Right atrium auricular region (tissue), 2 donors: ENCODE data around the gene RPL31. TPM values are rescaled to one million over a fixed set of nuclear protein-coding genes. Genes with fewer than 3 reads are reported as not detected.

Experiments
- DNase-seq: peaks from one replicate; pipeline ENCODE4 v3.0.0-alpha.2; 2019; ENCODE audit warnings: low spot score
- H3K27ac ChIP-seq, 2 donors: fragments of 200-600 bp; sonication (generic); 1 replicate in 1 of 2; 2 replicates in 1 of 2; pipeline ENCODE4 v1.5.1; 2016 to 2019
- H3K27me3 ChIP-seq, 2 donors: fragments of 200-600 bp; sonication (generic); one replicate each; pipeline versions ENCODE4 v1.5.1 to v1.6.0; 2017 to 2019
- H3K36me3 ChIP-seq: fragments of 200-600 bp; sonication (generic); one replicate; pipeline ENCODE4 v1.5.1; 2016
- H3K4me1 ChIP-seq, 2 donors: fragments of 200-600 bp; sonication (generic); one replicate each; pipeline versions ENCODE4 v1.5.1 to v1.6.0; 2017 to 2019
- H3K4me3 ChIP-seq, 2 donors: fragments of 200-600 bp; sonication (generic); 1 replicate in 1 of 2; 2 replicates in 1 of 2; pipeline ENCODE4 v1.5.1; 2017 to 2019; ENCODE audit warnings: mild to moderate bottlenecking in 1 of 2, moderate library complexity in 1 of 2
- H3K9me3 ChIP-seq, 2 donors: fragments of 200-600 bp; sonication (generic); one replicate each; pipeline ENCODE4 v1.5.1; 2019
- total RNA-seq, 2 donors: library from RNA; depleted of rRNA; stranded (reverse); fragments of >200 nt; gene quantifications; one replicate each; pipeline ENCODE4 v1.1.0, GENCODE V29; 2016
- TF ChIP-seq, protein P1 (sequence below), 2 donors: fragments of 200-600 bp; sonication (generic); IDR thresholded peaks; one replicate each; pipeline ENCODE4 v1.5.1; 2019; ENCODE audit warnings: antibody characterized with exemption in 2 of 2

RPL31 gene
- total RNA-seq, 2 donors from 2014 or later = 437 to 813 TPM

DNA sequence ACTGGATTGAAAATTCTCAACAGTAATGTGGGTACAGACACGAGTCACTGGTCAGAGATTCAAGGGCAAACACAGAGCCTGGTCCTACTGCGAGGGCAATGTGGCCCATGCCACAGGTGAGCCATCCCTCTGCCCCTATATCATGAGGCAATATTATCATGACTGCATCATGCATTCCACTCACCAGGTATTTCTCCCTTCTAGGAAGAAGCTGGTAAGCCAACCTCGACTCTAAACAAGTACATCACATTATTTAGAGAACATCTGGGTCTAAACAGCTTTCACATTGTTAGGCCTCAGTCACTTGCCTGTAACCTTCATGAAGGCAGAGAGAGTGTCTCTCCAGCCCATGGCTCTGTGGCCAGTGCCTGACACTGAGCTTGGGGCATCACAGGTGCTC, 14.6 kb upstream of the RPL31 start:
- DNase-seq = no peak
- Histone ChIP-seq H3K4me3 (no peak overlapping the region), H3K36me3 (peaks cover 18% of the 10 kb centered on the region), H3K4me1 (peaks cover 0 to 11% of the 10 kb centered on the region in 2 donors), H3K27ac (no peak overlapping the region), H3K27me3 (no peaks in the 10 kb centered on the region), H3K9me3 (no peaks in the 10 kb centered on the region)
- TF ChIP-seq, protein P1, sequence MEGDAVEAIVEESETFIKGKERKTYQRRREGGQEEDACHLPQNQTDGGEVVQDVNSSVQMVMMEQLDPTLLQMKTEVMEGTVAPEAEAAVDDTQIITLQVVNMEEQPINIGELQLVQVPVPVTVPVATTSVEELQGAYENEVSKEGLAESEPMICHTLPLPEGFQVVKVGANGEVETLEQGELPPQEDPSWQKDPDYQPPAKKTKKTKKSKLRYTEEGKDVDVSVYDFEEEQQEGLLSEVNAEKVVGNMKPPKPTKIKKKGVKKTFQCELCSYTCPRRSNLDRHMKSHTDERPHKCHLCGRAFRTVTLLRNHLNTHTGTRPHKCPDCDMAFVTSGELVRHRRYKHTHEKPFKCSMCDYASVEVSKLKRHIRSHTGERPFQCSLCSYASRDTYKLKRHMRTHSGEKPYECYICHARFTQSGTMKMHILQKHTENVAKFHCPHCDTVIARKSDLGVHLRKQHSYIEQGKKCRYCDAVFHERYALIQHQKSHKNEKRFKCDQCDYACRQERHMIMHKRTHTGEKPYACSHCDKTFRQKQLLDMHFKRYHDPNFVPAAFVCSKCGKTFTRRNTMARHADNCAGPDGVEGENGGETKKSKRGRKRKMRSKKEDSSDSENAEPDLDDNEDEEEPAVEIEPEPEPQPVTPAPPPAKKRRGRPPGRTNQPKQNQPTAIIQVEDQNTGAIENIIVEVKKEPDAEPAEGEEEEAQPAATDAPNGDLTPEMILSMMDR (IDR thresholded peaks at IDR 0.05) = no peak

DNA sequence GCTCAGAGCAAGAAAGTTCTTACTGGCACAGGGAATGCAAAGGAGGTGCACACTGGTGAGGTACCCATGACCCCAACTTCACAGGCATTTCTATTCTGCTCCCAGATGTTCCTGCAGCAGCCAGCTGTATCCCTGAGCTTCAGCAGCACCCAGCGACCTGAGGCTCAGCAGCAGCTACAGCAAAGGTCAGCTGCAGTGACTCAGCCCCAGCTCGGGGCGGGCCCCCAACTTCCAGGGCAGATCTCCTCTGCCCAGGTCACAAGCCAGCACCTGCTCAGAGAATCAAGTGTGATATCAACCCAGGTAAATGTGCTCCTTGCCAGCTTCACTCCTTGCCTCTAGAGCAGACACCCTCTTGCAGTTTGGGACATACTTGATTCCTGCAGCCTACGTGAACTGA, 14.1 kb upstream of the RPL31 start:
- Histone ChIP-seq H3K27ac (no peak overlapping the region), H3K4me1 (peaks cover 0 to 11% of the 10 kb centered on the region in 2 donors), H3K9me3 (no peaks in the 10 kb centered on the region), H3K27me3 (no peaks in the 10 kb centered on the region), H3K4me3 (no peak overlapping the region), H3K36me3 (peaks cover 17% of the 10 kb centered on the region)
- TF ChIP-seq, protein P1 (IDR thresholded peaks at IDR 0.05) = no peak
- no peak for DNase-seq

DNA sequence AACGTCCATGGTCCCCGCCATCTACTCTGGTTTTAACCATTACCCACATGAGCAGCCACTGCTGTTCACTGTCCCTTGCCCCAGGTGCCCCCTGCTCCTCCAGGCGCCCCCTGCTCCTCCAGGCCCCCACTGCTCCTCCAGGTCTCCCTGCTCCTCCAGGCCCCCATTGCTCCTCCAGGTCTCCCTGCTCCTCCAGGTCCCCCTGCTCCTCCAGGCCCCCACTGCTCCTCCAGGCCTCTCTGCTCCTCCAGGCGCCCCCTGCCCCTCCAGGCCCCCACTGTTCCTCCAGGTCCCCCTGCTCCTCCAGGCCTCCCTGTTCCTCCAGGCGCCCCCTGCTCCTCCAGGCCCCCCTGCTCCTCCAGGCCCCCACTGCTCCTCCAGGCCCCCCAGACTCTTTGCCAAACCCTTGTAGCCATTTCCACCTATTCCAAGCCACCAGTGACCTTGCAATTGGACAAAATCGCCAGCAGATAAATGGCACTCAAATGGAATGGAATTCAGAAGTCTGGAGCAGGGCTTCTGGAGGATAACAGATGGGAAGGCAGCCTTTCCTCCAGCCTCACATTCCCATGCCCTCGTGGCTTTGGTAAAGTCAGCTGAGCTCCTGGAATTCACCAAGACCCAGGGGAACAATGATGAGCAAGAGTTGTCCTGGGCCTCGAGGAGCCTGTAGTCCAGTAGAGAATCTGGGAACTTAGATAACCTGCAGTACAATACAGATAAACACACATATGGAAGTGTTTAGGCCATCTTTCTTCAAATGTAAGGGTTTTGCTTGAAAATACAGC, 13.3 kb upstream of the RPL31 start:
- Histone ChIP-seq H3K27ac (no peak overlapping the region), H3K4me1 (peaks cover 0 to 3% of the 10 kb centered on the region in 2 donors), H3K36me3 (peaks cover 24% of the 10 kb centered on the region), H3K9me3 (no peaks in the 10 kb centered on the region), H3K4me3 (no peak overlapping the region), H3K27me3 (no peaks in the 10 kb centered on the region)
- TF ChIP-seq, protein P1 (IDR thresholded peaks at IDR 0.05) = no peak
- no peak for DNase-seq

DNA sequence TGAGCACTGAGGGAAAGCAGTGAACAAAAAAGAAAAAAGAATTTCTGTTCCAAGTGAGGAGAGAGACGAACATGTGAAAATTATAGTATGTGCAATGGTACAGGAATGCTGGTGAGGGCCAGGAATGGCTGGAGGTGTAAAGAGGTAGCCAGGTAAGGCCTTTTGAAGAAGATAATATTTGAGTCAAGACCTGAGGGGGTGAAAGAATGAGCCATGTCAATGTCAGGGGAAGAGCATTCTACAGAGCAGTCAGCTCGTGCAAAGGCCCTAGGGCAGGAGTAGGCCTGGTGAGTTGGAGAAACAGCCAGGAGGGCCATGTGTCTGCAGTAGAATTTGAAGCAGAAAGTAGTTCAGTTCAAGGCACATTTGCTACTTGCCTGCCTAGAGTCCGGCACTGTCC, 12.4 kb upstream of the RPL31 start:
- no peaks in the 10 kb centered on the region for H3K4me1 ChIP-seq
- H3K9me3 ChIP-seq = no peaks in the 10 kb centered on the region
- no peaks in the 10 kb centered on the region for H3K27me3 ChIP-seq
- no peak overlapping the region for H3K4me3 ChIP-seq
- no peak overlapping the region for H3K27ac ChIP-seq
- DNase-seq = no peak
- peaks cover 31% of the 10 kb centered on the region for H3K36me3 ChIP-seq
- TF ChIP-seq, protein P1 (IDR thresholded peaks at IDR 0.05) = no peak

DNA sequence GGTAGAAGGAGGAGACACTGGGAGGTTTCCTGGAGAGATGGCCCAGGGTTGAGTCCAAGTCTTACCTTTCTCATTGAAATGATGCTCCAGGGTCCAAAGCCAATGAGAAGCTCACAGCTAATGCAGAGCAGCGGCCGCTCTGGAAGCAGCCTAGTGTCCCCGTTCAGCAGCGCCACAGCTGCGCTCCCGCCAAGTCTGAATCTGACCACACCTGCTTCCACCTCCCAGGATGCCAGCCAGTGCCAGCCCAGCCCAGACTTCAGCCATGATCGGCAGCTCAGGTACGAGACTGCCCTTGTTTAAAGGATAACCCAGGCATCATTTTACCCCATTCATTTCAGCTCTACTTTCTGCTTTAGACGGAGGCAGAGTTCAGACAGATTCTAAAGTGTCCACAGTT, 11.9 kb upstream of the RPL31 start:
- TF ChIP-seq, protein P1 (IDR thresholded peaks at IDR 0.05) = no peak
- Histone ChIP-seq H3K36me3 (peaks cover 31% of the 10 kb centered on the region), H3K4me1 (no peaks in the 10 kb centered on the region), H3K27me3 (no peaks in the 10 kb centered on the region), H3K4me3 (no peak overlapping the region), H3K9me3 (no peaks in the 10 kb centered on the region), H3K27ac (no peak overlapping the region)
- no peak for DNase-seq
